Ovary (tissue), 9 donors: ENCODE data around the gene INPP5A. TPM values are rescaled to one million over a fixed set of nuclear protein-coding genes. Genes with fewer than 3 reads are reported as not detected.

Experiments
- DNase-seq, 5 donors: peaks; one replicate each; pipeline ENCODE4 v3.0.0-alpha.2; 2019 to 2020
- H3K27ac ChIP-seq, 2 donors: fragments of 200-600 bp; one replicate each; pipeline versions ENCODE4 v1.5.1 to v1.8.0; 2019 to 2022
- H3K27me3 ChIP-seq: fragments of 200-600 bp; one replicate; pipeline ENCODE4 v1.8.0; 2022
- H3K36me3 ChIP-seq: fragments of 200-600 bp; sonication (generic); one replicate; pipeline ENCODE4 v1.5.1; 2019
- H3K4me1 ChIP-seq: one replicate; pipeline ENCODE4 v1.8.1; 2013; ENCODE audit warnings: mild to moderate bottlenecking, moderate library complexity; ENCODE audit not compliant: insufficient read depth
- H3K4me3 ChIP-seq: fragments of 200-600 bp; sonication (generic); one replicate; pipeline ENCODE4 v1.5.1; 2017
- H3K9me3 ChIP-seq, 2 donors: fragments of 200-600 bp in 1 of 2; sonication (generic) in 1 of 2; one replicate each; pipeline versions ENCODE4 v1.5.1 to v1.8.1; 2013 to 2019; ENCODE audit warnings: mild to moderate bottlenecking in 1 of 2, moderate library complexity in 1 of 2
- CTCF ChIP-seq, 3 donors: fragments of 450-650 bp in 2 of 3; fragments of 200-600 bp in 1 of 3; IDR thresholded peaks; one replicate each; pipeline versions ENCODE4 v1.5.1 to v1.8.0; 2016 to 2022; ENCODE audit warnings: antibody characterized with exemption in 3 of 3, mild to moderate bottlenecking in 1 of 3
- EP300 ChIP-seq: sonication (generic); formaldehyde crosslinking; IDR thresholded peaks from one replicate; pipeline ENCODE4 v1.6.1; 2017; ENCODE audit warnings: antibody characterized with exemption
- POLR2A ChIP-seq: fragments of 450-650 bp; IDR thresholded peaks from one replicate; pipeline ENCODE4 v1.6.1; 2017; ENCODE audit warnings: antibody characterized with exemption, mild to moderate bottlenecking, moderate library complexity
- WGBS, 3 donors: extraction: QIAGEN DNeasy Blood & Tissue Kit in 1 of 3; methylation state at CpG; one replicate each; pipeline versions ENCODE4 v1.1.5 to v1.1.7; 2013 to 2017; 5-methylcytosine and 5-hydroxymethylcytosine counted together
- intact Hi-C, 4 donors: fragments of 100-400 bp; cut with DNase I; formaldehyde crosslinking; loops; one replicate each; pipeline versions ENCODE4 v1.11.0 to v1.15.1; 2022 to 2023
- polyA plus RNA-seq, 2 donors: library from polyadenylated mRNA; stranded (reverse); fragments of 200-250 nt in 1 of 2; fragments of 350-450 nt in 1 of 2; fragmentation: Illumina TruSeq in 1 of 2; extraction: RNeasy Lipid Tissue Mini Kit (QIAGEN cat#74804) in 1 of 2; gene quantifications; one replicate each; pipeline ENCODE4 v1.2.3, GENCODE V29; 2013 to 2014
- total RNA-seq, 7 donors: library from RNA; depleted of rRNA in 2 of 7; stranded (reverse); fragments of >200 nt in 2 of 7; fragmentation: NEBNext Ultra II Directional in 3 of 7; extraction: Animal tissue kit (Norgen Biotek cat#: 25700) in 3 of 7; gene quantifications; one replicate each; pipeline versions ENCODE4 v1.1.0 to v1.2.4, GENCODE V29; 2016 to 2023
- donor health status: DM: no; HTN: no; CAD: no; lungs with moderate emphysema.
- donor health status: DM: no; HTN: no; CAD: no.
- donor health status: Bipolar disorder and iron deficiency.
- donor health status: DM: yes; HTN: yes; CAD: no.
- donor health status: DM: no; HTN: no; CAD: no.
- donor health status: DM: yes; HTN: yes; CAD: no.

The INPP5A gene
- total and polyA plus RNA-seq, 9 donors = 19.8 to 41.2 (median 35.3) TPM

GRCh38 chr10:132829403-132829802 lies 291.8 kb downstream of the INPP5A start:
- no peak overlapping the region for H3K27ac ChIP-seq
- TF ChIP-seq EP300 = no peak
- TF ChIP-seq POLR2A = no peak
- TF ChIP-seq CTCF (IDR thresholded peaks at IDR 0.05) = no peak
- H3K4me3 ChIP-seq = no peak overlapping the region
- no peaks in the 10 kb centered on the region for H3K36me3 ChIP-seq
- no peaks in the 10 kb centered on the region for H3K9me3 ChIP-seq
- no peaks in the 10 kb centered on the region for H3K4me1 ChIP-seq
- no peaks in the 10 kb centered on the region for H3K27me3 ChIP-seq
- DNase-seq = no peak
- WGBS, 3 donors = 47 to 65% (median 56%) methylated on average over 8 of the region's 8 CpGs
- intact Hi-C loops = no loop called here

GRCh38 chr10:132832186-132832969 lies 294.8 kb downstream of the INPP5A start:
- WGBS, 3 donors = 20 to 31% (median 22%) methylated on average over 30 of the region's 30 CpGs
- Histone ChIP-seq H3K4me1 (no peaks in the 10 kb centered on the region), H3K4me3 (no peak overlapping the region), H3K36me3 (no peaks in the 10 kb centered on the region), H3K9me3 (no peaks in the 10 kb centered on the region), H3K27me3 (no peaks in the 10 kb centered on the region), H3K27ac (no peak overlapping the region)
- intact Hi-C loops = loop anchor here in 2 of 4 donors (10.0 kb wide), 1 partner anchor 292 kb away; no protein-coding TSS in a partner anchor
- peak in 1 of 5 donors; percentile 6 for DNase-seq
- no peak for TF ChIP-seq CTCF (IDR thresholded peaks at IDR 0.05)
- no peak for TF ChIP-seq EP300
- no peak for TF ChIP-seq POLR2A

Other genes starting within 250 kb of the INPP5A start
- 10 to 100 TPM in 2 of 7 donors, 1 to 10 TPM in 5; 5.4 to 13.8 (median 9.5) TPM for gene STK32C, start 229.8 kb upstream of the INPP5A start, total RNA-seq
- 1 to 10 TPM; 2.6 to 8.8 TPM for gene STK32C, start 229.8 kb upstream of the INPP5A start, polyA plus RNA-seq
- gene LRRC27, start 205.6 kb upstream of the INPP5A start, total RNA-seq = 10 to 100 TPM in 3 of 7 donors, 1 to 10 TPM in 4; 7.4 to 12.3 (median 9.3) TPM
- gene LRRC27, start 205.6 kb upstream of the INPP5A start, polyA plus RNA-seq = 1 to 10 TPM; 7.6 to 9.6 TPM
- 10 to 100 TPM in 6 of 7 donors, 1 to 10 TPM in 1; 7.3 to 26.0 (median 17.6) TPM for gene PWWP2B, start 140.6 kb upstream of the INPP5A start, total RNA-seq
- gene PWWP2B, start 140.6 kb upstream of the INPP5A start, polyA plus RNA-seq = 1 to 10 TPM; 1.1 to 8.5 TPM
- not detected for gene NKX6-2, start 248.4 kb downstream of the INPP5A start, total RNA-seq
- gene NKX6-2, start 248.4 kb downstream of the INPP5A start, polyA plus RNA-seq = not detected